Panc1 (cell line): ENCODE measurements around the gene MCRIP2. TPM values are rescaled to one million over a fixed set of nuclear protein-coding genes. Genes with fewer than 3 reads are reported as not detected.

Source experiments
- ATAC-seq: fragments of 200-7000 bp; cut with Tn5 transposase; 2 replicates; pipeline ENCODE4 v1.9.1; 2020; ENCODE audit warnings: mild to moderate bottlenecking, moderate library complexity
- BruUV-seq: library from RNA; stranded (reverse); fragments of 400-500 nt; replicated peaks from 2 replicates; lab custom pipeline; 2021; lab: Mats Ljungman, UMichigan
- CTCF ChIA-PET: fragments of 300-600 bp; sonication (Branson Sonifier 250); formaldehyde crosslinking; loops from one replicate; lab custom pipeline; 2022; ENCODE audit warnings: antibody characterized with exemption; lab: Charles Lee
- POLR2A ChIA-PET: fragments of 300-600 bp; sonication (Branson Sonifier 250); formaldehyde crosslinking; loops from one replicate; lab custom pipeline; 2022; ENCODE audit warnings: antibody characterized with exemption; lab: Charles Lee
- DNase-seq: peaks from one replicate; pipeline ENCODE4 v3.0.0-alpha.2; 2010; ENCODE audit warnings: low read depth, low spot score
- H3K27ac ChIP-seq: 2 replicates; pipeline ENCODE4 v1.5.1; 2011; ENCODE audit warnings: mild to moderate bottlenecking, low read length, inconsistent platforms
- H3K27me3 ChIP-seq: fragments of 200-500 bp; sonication (Bioruptor generic); 2 replicates; pipeline ENCODE4 v1.6.0; 2014; ENCODE audit warnings: low read length, inconsistent platforms; ENCODE audit not compliant: control insufficient read depth, insufficient read depth
- H3K36me3 ChIP-seq: fragments of 200-500 bp; sonication (Bioruptor generic); 2 replicates; pipeline ENCODE4 v1.5.1; 2014; ENCODE audit warnings: inconsistent platforms, mild to moderate bottlenecking, low read length, moderate library complexity; ENCODE audit not compliant: control insufficient read depth, insufficient read depth
- H3K4me1 ChIP-seq: 2 replicates; pipeline ENCODE4 v1.5.1; 2011; ENCODE audit warnings: inconsistent platforms, mild to moderate bottlenecking, low read length, moderate library complexity; ENCODE audit not compliant: control insufficient read depth, insufficient read depth
- H3K4me3 ChIP-seq, 2 experiments: 2 replicates each; pipeline ENCODE4 v1.5.1; 2011 to 2012; ENCODE audit warnings: low read depth in 2 of 2, low read length in 2 of 2, mild to moderate bottlenecking in 2 of 2, inconsistent platforms in 1 of 2, moderate library complexity in 1 of 2
- H3K9me3 ChIP-seq: fragments of 200-500 bp; sonication (Bioruptor generic); 2 replicates; pipeline ENCODE4 v1.5.1; 2014; ENCODE audit warnings: low read depth, mild to moderate bottlenecking, inconsistent platforms, low read length, moderate library complexity; ENCODE audit not compliant: control insufficient read depth, insufficient read depth
- POLR2AphosphoS5 ChIP-seq: IDR thresholded peaks from 2 replicates; pipeline ENCODE4 v1.6.1; 2012; ENCODE audit warnings: mild to moderate bottlenecking, low read depth, low read length, moderate library complexity
- SIN3A ChIP-seq: IDR thresholded peaks from 2 replicates; pipeline ENCODE4 v1.6.1; 2012; ENCODE audit warnings: low read depth, mild to moderate bottlenecking, low read length, moderate library complexity, borderline replicate concordance; ENCODE audit not compliant: insufficient read depth
- TCF7L2 ChIP-seq: IDR thresholded peaks from 2 replicates; pipeline ENCODE4 v1.6.1; 2011; ENCODE audit warnings: mild to moderate bottlenecking, low read depth, low read length, inconsistent platforms
- in situ Hi-C: cut with HindIII; loops from 2 replicates; pipeline ENCODE4 v1.10.0; 2016; ENCODE audit warnings: low sequenced_read_pairs, low pct_unique_long_range_greater_than_20kb
- intact Hi-C: fragments of 100-400 bp; cut with micrococcal nuclease; formaldehyde crosslinking; loops from one replicate; pipeline ENCODE4 v1.10.0; 2022; ENCODE audit not compliant: unreplicated experiment
- total RNA-seq: library from RNA; stranded (reverse); gene quantifications from one replicate; pipeline ENCODE4 v1.2.1, GENCODE V29; 2021; ENCODE audit not compliant: unreplicated experiment
- TF ChIP-seq, protein P1 (sequence below), 2 experiments: IDR thresholded peaks; 2 replicates each; pipeline ENCODE4 v1.6.1; 2011 to 2012; ENCODE audit warnings: low read depth in 2 of 2, control low read depth in 1 of 2, low read length in 1 of 2, mild to moderate bottlenecking in 1 of 2, moderate library complexity in 1 of 2; ENCODE audit not compliant: insufficient read depth in 1 of 2
- TF ChIP-seq, protein P2 (sequence below): fragments of 450-650 bp; IDR thresholded peaks from 2 replicates; pipeline ENCODE4 v1.5.1; 2017; ENCODE audit warnings: mild to moderate bottlenecking

The MCRIP2 gene
- total RNA-seq, 1 experiment from 2014 or later: 91.6 TPM

DNA sequence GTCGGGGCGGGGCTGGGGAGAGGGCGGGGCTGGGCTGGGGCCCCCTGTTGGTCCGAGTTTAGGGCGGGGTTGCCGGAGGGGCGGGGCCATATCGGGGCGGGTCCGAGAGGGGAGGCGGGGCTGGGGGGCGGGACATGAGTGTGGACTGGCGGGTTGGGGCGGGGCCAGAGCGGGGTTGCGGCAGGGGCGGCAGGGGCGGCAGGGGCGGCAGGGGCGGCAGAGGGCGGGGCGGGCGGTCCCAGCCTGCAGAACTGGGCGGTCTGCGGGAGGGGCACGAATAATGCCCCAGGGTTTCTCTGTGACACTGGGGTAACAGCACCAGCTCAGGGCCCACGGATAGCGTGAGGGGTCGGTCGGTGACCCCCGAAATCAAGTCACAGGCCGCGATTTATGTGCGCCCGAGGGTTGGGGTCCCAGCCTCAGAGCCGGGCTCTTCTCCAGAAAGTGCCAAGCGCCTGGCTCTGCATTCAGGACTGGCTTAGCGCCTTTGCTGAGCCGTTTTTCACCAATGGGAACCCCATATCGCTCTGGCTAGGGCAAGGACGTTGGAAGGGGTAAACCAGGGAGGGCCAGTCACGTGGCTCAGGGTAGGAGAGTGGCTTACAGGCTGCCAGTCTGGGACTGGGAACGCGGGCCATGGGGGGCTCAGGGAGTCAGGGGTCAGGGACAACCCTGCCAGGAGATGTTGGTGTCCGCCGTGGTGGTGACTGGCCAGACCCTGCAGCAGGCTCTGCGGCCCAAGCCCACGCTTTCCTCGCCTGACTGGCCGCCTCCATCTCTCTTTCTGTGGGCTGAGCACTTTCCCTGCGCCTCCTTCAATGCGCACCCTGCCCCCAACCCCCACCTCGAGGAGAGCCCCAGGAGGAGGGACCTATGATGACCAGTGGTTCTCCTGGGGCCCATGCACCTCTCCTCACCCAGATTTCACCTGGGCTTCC, 4.3 kb upstream of the MCRIP2 start:
- Histone ChIP-seq H3K36me3 (no peaks in the 10 kb centered on the region), H3K4me3 (peak overlapping the region; percentile 59 to 76), H3K27ac (peak overlapping the region; percentile 88), H3K27me3 (no peaks in the 10 kb centered on the region), H3K9me3 (no peaks in the 10 kb centered on the region), H3K4me1 (peaks cover 25% of the 10 kb centered on the region)
- intact Hi-C loops (no loop called here), in situ Hi-C loops (no loop called here)
- ATAC-seq (peak; percentile 24), DNase-seq (no peak)
- no TSS peak for BruUV-seq
- ChIA-PET CTCF (interaction anchor here (0.6 kb wide), 1 partner anchor 266 kb away, joined by 4 read pairs; no protein-coding TSS in a partner anchor), POLR2A (interaction anchor here (0.6 kb wide), 1 partner anchor 53 kb away, joined by 3 read pairs; no protein-coding TSS in a partner anchor)
- TF ChIP-seq SIN3A: no peak
- TF ChIP-seq POLR2AphosphoS5: no peak; the same call in 1 of the 2 replicates
- TF ChIP-seq TCF7L2: no peak
- TF ChIP-seq, protein P1, sequence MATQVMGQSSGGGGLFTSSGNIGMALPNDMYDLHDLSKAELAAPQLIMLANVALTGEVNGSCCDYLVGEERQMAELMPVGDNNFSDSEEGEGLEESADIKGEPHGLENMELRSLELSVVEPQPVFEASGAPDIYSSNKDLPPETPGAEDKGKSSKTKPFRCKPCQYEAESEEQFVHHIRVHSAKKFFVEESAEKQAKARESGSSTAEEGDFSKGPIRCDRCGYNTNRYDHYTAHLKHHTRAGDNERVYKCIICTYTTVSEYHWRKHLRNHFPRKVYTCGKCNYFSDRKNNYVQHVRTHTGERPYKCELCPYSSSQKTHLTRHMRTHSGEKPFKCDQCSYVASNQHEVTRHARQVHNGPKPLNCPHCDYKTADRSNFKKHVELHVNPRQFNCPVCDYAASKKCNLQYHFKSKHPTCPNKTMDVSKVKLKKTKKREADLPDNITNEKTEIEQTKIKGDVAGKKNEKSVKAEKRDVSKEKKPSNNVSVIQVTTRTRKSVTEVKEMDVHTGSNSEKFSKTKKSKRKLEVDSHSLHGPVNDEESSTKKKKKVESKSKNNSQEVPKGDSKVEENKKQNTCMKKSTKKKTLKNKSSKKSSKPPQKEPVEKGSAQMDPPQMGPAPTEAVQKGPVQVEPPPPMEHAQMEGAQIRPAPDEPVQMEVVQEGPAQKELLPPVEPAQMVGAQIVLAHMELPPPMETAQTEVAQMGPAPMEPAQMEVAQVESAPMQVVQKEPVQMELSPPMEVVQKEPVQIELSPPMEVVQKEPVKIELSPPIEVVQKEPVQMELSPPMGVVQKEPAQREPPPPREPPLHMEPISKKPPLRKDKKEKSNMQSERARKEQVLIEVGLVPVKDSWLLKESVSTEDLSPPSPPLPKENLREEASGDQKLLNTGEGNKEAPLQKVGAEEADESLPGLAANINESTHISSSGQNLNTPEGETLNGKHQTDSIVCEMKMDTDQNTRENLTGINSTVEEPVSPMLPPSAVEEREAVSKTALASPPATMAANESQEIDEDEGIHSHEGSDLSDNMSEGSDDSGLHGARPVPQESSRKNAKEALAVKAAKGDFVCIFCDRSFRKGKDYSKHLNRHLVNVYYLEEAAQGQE (IDR thresholded peaks at IDR 0.05; ENCODE audit: insufficient read depth in 1 of 2, low read depth in 2 of 2, low read length in 1 of 2): no peak
- TF ChIP-seq, protein P2, sequence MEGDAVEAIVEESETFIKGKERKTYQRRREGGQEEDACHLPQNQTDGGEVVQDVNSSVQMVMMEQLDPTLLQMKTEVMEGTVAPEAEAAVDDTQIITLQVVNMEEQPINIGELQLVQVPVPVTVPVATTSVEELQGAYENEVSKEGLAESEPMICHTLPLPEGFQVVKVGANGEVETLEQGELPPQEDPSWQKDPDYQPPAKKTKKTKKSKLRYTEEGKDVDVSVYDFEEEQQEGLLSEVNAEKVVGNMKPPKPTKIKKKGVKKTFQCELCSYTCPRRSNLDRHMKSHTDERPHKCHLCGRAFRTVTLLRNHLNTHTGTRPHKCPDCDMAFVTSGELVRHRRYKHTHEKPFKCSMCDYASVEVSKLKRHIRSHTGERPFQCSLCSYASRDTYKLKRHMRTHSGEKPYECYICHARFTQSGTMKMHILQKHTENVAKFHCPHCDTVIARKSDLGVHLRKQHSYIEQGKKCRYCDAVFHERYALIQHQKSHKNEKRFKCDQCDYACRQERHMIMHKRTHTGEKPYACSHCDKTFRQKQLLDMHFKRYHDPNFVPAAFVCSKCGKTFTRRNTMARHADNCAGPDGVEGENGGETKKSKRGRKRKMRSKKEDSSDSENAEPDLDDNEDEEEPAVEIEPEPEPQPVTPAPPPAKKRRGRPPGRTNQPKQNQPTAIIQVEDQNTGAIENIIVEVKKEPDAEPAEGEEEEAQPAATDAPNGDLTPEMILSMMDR: no peak

DNA sequence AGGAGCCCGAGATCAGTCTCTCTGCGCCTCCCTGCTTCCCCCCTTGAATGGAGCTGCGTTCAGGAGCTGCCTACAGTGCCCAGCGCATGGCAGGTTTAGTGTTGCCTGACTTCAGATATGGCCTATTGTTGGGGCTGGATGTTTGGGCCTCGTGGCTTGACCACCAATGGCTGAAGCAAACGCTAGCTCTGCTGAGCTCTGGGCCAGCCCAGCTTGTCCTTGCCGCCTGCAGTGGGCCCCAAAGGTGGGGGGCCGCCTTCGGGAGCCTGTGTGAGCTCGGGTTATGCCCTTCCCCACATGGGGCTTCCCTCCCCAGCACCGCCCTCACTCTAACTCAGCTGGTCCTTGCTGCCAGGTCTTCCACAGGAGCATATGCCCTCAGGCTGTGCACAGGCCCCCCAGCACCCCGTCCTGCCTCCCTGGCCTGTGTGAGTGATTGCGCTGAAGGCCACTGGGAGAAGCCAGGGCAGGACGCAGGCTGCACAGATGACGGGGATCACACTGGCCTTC, 3.5 kb upstream of the MCRIP2 start:
- Histone ChIP-seq H3K4me1 (peaks cover 29% of the 10 kb centered on the region), H3K9me3 (no peaks in the 10 kb centered on the region), H3K27ac (peak overlapping the region; percentile 88), H3K27me3 (no peaks in the 10 kb centered on the region), H3K4me3 (no peak overlapping the region), H3K36me3 (no peaks in the 10 kb centered on the region)
- no TSS peak for BruUV-seq
- intact Hi-C loops: no loop called here
- ChIA-PET CTCF (no interaction called here), POLR2A (interaction anchor here (0.6 kb wide), 1 partner anchor 54 kb away, joined by 3 read pairs; no protein-coding TSS in a partner anchor)
- TF ChIP-seq, protein P1 (IDR thresholded peaks at IDR 0.05; ENCODE audit: insufficient read depth in 1 of 2, low read depth in 2 of 2, low read length in 1 of 2): no peak
- in situ Hi-C loops: no loop called here
- DNase-seq (no peak), ATAC-seq (no peak)
